GM03348 (cell line): ENCODE measurements around the gene TECR.
A peak's percentile ranks its signal among the peaks of the same experiment; 100 is the strongest.

Experiments used
- DNase-seq: peaks from one replicate; pipeline ENCODE4 v3.0.0; 2012; ENCODE audit warnings: low spot score

TECR gene

DNA sequence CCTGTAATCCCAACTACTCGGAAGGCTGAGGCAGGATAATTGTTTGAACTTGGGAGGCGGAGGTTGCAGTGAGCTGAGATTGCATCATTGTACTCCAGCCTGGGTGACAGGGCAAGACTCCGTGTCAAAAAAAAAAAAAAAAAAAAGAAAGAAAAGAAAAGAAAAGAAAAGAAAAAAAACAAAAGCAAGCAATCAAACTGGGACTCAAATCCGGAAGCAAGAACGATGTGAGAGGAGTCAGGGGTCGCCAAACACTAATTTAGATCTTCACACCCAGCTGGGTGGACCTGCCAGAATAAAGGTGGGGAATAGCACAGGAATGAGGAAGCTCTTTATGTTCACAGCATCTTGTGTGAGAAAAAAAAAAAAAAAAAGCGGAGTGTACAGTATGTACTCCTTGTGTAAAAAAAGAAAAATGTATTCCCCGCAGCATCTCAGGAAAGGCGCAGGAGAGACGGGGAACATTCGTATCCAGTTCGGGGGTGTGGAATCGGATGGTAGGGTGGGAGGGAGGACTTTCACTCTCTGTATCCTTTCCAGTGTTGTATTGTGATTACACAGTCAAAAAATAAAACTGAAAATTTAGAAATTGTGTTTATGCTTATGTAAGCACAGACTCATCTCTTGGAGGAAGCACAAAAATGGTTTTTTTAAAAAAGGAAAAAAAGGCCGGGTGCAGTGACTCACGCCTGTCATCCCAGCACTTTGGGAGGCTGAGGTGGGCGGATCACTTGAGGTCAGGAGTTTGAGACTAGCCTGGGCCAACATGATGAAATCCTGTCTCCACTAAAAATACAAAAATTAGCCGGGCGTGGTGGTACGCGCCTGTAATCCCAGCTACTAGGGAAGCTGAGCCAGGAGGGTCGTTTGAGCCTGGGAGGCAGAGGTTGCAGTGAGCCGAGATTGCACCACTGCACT, 18.8 kb upstream of the TECR start:
- no peak for DNase-seq

DNA sequence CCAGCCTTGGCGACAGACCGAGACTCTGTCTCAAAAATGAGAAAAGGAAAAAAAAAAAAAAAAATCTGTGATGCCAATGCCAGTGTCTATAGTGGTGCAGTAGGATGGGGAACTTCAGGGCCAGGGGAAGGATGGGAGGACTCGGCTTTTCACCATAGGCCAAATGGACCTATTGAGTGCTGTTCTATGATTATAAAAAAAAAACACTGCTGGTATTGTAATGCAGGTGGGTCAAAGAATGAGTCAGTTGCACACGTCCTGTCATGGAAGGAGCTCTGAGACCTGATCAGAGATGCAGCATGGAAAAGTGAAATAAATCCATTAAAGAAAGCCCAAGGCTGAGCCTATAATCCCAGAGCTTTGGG, 18.2 kb upstream of the TECR start:
- DNase-seq = no peak

DNA sequence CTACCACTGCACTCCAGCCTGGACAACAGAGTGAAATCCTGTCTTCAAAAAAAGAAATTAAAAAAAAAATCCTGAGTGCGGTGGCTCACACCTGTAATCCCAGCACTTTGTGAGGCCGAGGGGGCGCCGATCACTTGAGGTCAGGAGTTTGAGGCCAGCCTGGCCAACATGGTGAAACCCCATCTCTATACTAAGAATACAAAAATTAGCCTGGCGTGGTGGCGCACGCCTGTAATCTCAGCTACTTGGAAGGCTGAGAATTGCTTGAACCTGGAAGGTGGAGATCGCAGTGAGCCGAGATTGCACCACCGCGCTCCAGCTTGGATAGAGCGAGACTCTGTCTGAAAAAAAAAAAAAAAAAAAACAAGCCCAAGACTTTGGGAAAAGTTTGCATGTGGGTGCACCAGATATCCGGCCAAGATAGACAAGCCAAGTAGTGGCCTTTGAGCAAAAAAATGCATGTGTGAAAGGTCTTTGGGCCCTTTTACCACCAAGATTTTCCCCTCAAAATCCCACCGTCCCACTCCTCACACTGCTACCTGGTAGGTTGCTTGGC, 16.9 kb upstream of the TECR start:
- DNase-seq = no peak

DNA sequence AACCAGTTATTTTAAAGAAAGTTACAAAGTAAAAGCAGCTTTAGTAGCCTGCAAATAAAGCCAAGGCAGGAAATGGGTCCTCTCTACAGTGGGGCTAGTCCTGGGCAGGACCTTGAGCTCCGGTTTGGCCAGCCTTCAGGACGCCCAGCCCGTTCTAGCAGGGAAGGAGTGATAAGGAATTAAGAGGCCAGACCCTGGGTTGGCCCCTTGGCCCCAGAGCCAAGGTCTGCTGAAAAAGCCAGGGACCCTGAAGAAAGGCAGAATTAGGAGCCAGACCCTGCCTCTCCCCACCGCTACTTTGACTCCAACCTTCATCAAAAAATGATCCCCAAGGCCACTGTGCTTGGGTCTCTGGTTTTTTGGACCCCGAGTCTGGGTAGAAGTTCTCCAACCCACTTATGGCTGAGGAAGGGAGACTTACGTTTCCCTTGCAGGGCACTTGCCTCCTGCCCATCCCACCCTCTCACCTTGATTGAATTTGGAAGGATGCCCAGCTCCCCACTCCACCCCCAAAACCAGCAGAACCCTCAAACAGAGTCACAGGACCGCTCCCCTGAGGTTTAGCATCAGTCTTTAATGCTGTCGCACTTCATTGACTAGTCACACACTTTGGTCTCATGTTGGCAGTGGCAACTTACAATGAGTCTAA, 15.1 kb upstream of the TECR start:
- no peak for DNase-seq

DNA sequence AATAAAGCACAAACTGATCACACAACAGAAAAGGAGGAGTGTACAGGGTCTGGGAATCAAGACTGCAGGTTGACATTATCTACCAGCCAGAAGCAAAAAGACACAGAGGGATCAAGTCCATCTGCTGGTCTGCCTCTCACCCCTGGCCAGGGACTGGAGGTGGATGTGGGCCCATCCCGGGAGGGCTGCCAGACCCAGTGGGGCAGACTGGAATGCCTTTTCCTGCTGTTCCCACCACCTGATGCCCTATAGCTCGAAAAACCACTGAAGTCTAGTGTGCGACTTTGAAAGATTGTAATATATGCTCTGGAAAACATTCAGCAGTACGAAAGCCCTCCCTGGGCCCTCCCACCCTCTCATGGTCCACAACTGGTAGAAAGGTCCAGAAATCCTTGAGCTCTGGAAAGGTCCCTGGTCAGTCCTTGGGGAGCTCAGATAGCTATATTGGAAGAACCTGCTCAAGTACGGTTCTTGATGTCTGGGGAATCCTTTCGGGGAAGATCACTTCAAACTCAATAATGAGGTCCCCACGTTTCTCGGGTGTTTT, 13.8 kb upstream of the TECR start:
- no peak for DNase-seq

DNA sequence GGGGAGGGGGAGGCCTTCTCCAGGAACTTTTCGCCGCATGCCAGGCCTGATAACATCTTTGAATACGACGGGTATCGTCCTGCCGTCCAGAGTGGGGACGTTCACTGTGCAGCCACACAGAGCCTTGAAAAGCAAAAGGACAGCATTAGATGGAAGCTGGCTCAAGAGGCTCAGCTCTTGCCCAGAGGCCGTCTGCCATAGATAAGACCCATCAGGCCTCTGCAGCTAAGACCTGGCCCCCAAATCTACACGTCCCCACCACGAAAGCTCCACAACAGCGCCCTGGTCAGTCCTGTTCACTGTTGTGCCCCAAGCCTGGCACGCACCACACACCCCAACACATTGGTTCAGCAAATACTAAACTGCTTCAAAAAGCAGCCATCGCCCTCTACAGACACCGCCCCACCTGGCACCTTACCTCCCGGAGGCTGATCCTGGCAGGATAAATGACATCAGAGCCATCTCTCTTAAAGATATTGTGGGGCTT, 13.3 kb upstream of the TECR start:
- no peak for DNase-seq

DNA sequence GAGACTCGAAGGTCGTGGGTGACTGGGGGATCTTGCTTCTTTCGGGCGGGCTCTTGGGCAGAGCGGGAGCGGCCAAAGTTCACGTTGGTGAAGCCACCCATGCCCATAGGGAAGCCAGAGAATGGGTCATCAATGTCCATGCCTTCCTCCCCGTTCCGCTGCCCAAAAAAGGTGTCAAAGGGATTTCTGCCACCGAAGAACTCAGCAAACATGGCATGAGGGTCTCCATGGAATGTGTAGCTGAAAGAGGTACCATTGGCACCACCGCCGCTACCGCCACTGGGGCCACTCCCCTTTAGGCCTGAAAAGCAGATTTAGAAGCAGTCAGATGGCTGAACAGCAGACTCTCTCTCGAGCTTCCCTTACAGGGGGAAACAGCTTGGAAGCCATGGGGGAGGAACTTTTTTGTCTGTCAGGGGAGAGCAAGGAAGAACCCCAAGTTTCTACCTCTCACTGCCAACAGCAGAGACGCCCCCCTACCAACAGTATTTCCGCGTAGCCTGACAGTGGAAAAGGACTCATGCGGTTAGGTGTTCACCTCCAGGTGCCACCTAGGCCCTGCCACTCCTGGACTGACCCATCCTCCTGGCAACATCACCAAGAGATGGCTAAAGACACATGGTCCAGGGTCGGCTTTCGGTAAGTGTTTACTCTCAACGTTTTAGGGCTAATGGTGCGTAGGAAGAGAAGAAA, 12.5 kb upstream of the TECR start:
- no peak for DNase-seq

DNA sequence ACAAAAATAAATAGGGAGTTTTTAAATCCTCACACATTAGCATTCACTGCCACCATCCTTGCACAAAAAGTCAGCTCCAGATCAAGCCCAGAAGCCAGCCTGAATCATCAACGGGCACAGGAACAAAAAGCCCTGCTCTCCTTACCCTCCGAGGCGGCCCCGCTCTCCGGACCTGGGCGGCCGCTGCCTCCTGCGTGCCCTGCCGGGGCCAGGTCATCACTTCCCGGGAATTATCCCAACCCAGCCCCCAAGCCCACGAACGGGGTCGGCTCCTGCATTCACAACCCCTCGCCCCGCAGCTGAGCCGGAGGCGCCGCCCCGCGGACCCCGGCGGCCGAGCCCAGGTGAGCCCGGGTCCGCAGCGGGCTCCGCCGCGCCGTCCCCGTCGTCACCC, 12.0 kb upstream of the TECR start:
- DNase-seq = no peak

DNA sequence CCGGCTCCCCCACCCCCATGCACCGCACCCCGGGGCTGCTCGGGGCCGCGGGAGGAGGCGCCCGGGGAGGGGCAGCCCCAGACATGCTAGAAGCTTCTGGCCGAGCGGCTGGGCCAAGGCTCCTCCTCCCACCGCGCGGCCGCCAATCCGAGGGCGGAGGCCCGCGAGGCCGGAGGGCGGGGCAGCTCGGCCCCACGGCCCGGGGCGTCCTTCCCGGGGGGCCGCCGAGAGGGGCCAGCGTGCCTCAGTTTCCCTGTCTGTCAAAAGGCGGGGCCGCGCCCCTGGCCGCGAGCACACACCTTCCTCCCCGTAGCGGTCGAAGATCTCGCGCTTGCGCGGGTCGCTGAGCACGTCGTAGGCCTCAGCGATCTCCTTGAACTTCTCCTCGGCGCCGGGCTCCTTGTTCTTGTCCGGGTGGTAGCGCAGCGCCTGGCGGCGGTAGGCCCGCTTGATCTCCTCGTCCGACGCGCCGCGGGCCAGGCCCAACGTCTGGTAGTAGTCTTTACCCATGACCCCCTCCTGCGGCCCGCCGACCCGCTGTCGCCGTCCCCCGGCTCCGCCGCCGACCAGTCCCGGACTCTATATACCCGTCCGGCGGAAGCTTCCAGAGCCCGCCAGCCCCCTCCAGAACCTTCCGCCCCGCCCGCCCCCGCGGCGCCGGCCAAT, 11.4 kb upstream of the TECR start, which contains the start of gene DNAJB1:
TSS of gene DNAJB1 (minus strand) at position 558 of the 666 bp plus-strand sequence. CDS start at position 510, 48 bp downstream.
- peak; percentile 95 for DNase-seq

DNA sequence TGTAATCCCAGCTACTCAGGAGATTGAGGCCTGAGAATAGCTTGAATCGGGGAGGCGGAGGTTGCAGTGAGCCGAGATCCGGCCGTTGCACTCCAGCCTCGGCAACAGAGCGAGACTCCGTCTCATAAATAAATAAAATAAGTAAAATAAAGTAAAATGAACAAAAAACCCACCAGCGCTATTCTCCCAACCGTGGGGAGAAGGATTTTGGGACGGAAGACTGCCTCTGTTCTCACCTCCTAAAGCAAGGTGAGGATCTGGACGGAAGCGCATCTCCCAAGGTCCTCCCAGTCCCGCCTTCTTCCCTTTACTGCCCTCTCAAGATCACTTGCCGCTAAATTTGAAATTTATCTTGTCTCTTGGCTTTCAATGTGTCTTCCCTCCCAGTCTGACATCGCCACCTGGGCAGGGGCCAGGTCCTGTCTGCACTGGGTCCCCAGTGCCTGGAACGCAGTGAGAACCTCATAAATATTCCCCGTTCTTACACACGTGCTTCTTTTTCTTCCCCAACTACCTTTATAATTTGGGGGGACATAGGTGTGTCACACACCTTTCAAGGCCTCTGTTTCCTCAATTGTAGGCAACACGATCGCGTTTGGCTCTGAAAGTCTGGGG, 10.0 kb upstream of the TECR start:
- DNase-seq = no peak

DNA sequence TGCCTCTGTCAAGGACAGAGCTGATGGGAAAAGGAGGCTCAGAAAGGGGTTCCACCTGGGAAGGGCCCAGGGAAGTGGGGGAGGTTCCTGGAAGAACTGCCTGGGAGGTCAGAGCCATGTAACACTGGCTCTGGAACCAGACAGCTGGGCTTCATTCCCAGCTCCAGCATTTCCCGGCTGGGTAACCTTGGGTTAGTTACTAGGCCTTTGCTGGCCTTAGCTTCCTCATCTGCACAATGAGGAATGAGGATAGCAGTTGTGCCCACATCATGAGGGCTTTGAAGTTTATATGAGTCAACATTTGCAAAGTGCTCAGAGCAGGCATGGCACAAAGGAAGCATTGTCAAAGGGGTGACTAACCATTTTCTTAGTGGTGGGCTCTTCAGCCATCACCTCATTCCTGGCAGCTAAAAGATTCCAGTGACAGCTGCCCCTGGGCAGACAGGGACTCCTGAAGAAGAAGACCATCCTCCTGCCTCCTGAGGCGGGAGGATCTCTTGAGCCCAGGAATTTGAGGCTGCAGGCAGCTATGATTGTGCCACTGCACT, 9.5 kb upstream of the TECR start:
- DNase-seq = no peak

DNA sequence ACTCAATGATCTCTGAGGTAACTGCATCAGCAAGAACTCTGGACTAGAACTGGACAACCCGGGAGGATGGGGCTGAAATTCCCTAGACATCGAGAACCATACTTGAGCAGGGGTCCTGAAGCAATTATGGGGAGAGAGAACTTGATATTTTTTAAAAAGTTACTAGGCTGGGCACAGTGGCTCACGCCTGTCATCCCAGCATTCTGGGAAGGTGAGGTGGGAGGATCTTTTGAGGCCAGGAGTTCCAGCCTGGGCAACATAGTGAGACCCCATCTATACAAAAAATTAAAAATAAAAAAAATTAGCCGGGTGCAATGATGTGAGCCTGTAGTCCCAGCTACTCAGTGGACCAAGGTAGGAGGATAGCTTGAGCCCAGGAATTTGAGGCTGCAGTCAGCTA, 8.9 kb upstream of the TECR start:
- no peak for DNase-seq

DNA sequence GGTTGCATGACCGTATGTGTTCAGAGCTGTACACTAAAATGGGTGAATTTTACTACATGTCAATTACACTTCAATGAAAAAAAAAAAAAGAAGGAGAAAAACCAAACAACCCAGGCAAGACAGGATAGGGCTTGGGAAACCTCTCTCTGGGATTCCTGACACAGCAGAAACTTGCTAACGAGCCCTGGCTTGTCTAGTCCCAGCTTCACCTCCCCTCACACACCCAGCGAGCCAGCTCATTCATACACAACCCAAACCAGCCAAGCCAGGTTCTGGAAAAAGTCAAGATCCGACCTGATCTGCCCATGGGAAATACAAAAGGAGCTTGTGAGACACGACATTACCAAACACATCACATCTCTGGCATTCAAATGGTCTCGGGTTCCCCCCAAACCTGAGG, 3.7 kb upstream of the TECR start:
- no peak for DNase-seq

DNA sequence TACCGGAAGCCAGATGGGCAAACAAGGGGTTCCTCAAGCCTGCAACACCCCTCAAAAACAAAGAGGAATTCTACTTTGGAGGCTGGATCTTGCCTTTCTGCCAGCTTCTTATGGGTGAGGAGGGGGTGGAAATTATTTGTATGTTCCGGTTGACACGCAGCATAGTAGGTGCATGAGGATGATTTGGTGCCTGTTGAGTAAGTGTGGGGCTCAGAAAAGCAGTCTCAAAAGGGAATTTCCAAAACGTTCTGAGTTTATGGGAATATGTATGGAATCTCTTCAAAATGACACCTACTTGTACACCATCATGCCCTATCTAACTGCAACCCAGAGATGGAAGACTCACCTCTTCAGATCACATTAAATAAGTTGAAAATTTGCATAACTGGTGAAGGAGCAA, 3.0 kb upstream of the TECR start:
- no peak for DNase-seq

DNA sequence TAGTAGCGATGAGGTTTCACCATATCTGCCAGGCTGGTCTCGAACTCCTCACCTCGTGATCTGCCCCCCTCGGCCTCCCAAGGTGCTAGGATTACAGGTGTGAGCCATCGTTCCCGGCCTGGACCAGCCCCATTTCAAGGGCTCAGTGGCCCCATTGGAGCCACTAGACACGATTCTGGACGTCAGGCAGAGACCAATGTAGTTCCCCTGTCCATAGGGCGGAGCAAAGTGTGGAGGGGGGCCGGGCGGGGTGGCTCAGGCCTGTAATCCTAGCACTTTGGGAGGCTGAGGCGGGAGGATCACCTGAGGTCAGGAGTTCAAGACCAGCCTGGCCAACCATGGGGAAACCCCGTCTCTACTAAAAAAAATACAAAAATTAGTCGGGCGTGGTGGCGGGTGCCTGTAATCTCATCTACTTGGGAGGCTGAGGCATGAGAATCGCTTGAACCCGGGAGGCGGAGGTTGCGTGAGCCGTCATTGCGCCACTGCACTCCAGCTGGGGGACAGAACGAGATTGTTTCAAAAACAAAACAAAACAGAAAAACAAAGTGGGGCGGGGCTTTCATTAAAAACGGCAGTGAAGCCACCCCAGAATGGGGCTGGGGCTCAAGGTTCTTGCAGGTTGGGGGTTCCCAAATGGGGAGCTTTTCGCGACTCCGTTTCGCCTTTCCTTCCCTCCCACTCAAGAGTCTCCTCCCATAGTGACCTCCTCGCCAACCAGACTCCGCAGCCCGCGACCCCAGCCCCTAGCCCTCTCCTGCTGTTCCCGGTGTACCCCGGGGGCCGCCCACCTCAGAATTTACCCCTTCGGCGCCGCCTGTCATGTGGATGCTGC, 758 bp upstream of the TECR start:
- no peak for DNase-seq

DNA sequence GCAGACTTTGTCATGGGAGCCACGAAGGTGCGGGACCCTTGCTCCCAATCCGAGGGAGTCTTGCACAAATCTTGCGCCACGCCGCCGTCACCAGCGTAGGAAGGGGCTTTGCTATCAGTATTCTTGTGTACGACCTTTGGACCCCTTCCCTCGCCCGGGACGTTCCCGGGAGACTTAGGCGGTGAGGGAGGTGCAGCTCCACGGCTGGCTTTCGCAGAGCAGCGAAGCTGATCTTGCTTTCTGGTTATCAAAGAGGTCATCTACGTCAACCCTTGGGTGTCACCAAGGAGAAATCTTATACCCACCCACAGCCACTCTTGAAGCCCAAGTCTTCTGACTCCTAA, 583 bp downstream of the TECR start:
- peak; percentile 28 for DNase-seq

DNA sequence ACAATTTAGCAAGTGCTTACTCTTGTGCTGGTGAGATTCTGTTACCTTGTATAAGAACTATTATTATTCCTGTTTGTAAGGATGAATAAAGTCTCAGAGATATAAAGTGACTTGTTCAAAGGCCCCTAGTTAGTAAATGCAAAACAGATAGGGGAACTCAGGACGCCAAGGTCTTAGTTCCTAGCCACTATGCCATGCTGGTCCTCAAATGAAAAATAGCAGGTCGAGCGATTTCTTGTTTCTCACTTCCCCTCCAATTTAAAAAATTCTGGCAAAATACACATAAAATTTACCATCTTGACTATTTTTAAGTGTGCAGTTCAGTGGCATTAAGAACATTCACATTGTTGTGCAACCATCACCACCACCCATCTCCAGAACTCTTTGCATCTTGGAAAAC, 1.1 kb downstream of the TECR start:
- DNase-seq = no peak

DNA sequence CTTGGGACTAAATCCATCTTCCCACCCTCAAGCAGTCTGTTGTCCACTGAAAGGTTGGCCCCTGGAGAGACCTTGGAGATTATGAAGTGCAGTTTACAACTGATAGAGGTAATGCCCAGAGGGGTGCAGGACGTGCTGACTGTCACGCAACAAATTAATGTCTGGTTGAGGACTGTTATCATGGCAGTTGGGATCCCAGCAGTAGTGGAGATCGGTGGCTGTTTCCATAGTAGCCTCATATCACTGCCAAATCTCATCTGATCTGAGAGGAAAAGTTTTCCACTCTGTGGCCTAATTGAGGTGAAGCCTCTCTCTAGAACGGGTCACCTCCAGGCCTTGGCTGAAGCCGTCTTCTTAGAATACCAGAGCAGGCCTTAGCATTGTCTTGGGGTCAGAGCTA, 4.1 kb downstream of the TECR start:
- no peak for DNase-seq

DNA sequence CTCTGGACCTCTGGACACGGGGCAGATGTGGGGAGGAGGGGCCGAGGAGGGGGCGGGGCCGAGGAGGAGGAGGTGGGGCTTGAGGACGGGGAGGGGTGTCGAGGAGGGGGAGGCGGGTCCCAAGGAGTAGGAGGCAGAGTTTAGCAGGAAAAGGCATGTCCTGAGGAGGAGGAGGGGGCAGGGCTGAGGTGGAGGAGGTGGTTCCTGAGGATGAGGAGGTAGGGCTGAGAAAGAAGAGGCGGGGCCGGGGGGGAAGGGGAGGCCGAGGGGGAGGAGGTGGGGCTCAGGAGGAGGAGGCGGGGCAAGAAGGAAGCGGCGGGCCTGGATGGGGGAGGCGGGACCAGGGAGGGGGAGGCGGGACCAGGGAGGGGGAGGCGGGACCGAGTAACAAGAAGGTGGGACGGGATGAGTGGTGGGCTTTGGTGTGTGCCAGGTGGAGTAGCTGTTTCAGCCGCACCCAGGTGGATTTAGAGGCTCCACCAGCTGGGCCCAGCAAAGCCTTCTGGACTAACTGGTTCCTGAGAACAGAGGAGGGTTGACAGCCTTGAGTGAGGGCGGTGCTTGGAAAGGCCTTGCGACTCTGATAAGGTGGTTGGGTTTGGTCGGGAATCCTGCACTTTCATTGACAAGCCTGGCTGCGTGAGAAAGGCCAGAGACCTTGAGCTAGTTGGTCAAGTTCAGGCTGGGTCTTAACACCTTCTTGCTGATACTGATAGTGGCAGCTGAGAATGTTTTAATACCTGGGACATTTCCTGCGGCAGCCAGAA, 7.7 kb downstream of the TECR start:
- DNase-seq = peak; percentile 42
